ENCODE data around the gene CIB4.

- no peak for TF ChIP-seq CTCF (IDR thresholded peaks at IDR 0.05)
- no peak for TF ChIP-seq POLR2AphosphoS5 (IDR thresholded peaks at IDR 0.05; ENCODE audit: insufficient read depth in 1 of 2, low read depth in 1 of 2)
Observed at GRCh38 chr2:26632624-26633185, 8.5 kb downstream of the CIB4 start.

Data from vagina (tissue), 2 donors.